Measurements from ENCODE around the gene MANF.

GRCh38 chr3:51371943-51372557 is 13.0 kb upstream of the MANF start:
- TF ChIP-seq CTCF (conservative IDR thresholded peaks at IDR 0.05 in 1 of 2, IDR thresholded peaks at IDR 0.05 in 1 of 2; ENCODE audit: low read depth in 1 of 2, low read length in 2 of 2) (peak; percentile 83 to 84), EZH2 (IDR thresholded peaks at IDR 0.05; ENCODE audit: low read length, missing control alignments) (no peak)

Measured in fibroblast of lung (primary cell).